ENCODE results near the gene PRSS50.

Gene PRSS50

GRCh38 chr3:46725621-46726314, 8.1 kb upstream of the PRSS50 start:
- DNase-seq = no peak

- DNase-seq = no peak
Observed at GRCh38 chr3:46724424-46724823, 6.8 kb upstream of the PRSS50 start.

- no peak for DNase-seq
Observed at GRCh38 chr3:46722443-46722842, 4.8 kb upstream of the PRSS50 start.

- no peak for DNase-seq
Observed at GRCh38 chr3:46721009-46721408, 3.3 kb upstream of the PRSS50 start.

- no peak for DNase-seq
Observed at GRCh38 chr3:46719735-46720271, 2.1 kb upstream of the PRSS50 start.

- DNase-seq = no peak
Observed at GRCh38 chr3:46719044-46719565, 1.4 kb upstream of the PRSS50 start.

- no peak for DNase-seq
Observed at GRCh38 chr3:46716461-46717441, 918 bp downstream of the PRSS50 start.

GRCh38 chr3:46715507-46716175, 2.0 kb downstream of the PRSS50 start:
- no peak for DNase-seq

- DNase-seq = no peak
Observed at GRCh38 chr3:46714728-46715506, 2.8 kb downstream of the PRSS50 start.

GRCh38 chr3:46713898-46714552, 3.6 kb downstream of the PRSS50 start:
- DNase-seq = no peak

GRCh38 chr3:46713050-46713897, 4.4 kb downstream of the PRSS50 start:
- no peak for DNase-seq

- DNase-seq = no peak
Observed at GRCh38 chr3:46712191-46713049, 5.2 kb downstream of the PRSS50 start.

- DNase-seq = no peak
Observed at GRCh38 chr3:46711760-46712159, 5.9 kb downstream of the PRSS50 start.

GRCh38 chr3:46711305-46711704, 6.4 kb downstream of the PRSS50 start:
- DNase-seq = no peak

GRCh38 chr3:46710671-46711295, 6.9 kb downstream of the PRSS50 start:
- DNase-seq = no peak

GRCh38 chr3:46710229-46710628, 7.4 kb downstream of the PRSS50 start:
- no peak for DNase-seq

- DNase-seq = no peak
Observed at GRCh38 chr3:46709721-46710120, 7.9 kb downstream of the PRSS50 start.

GRCh38 chr3:46709157-46709654, 8.5 kb downstream of the PRSS50 start:
- DNase-seq = no peak

Measured in bone marrow (tissue), 2 donors.